Nephron (organoid): ENCODE results near the gene PAX5.
A peak's percentile ranks its signal among the peaks of the same experiment; 100 is the strongest.

Experiments
- H3K27ac Mint-ChIP-seq, 3 experiments: 2 replicates each; pipeline ENCODE4 v1.8.0; 2020; ENCODE audit warnings: mixed read lengths in 3 of 3, mild to moderate bottlenecking in 2 of 3, moderate library complexity in 1 of 3
- H3K27me3 Mint-ChIP-seq: 2 replicates; pipeline ENCODE4 v1.8.0; 2021; ENCODE audit warnings: low read depth, mild to moderate bottlenecking, moderate library complexity, mixed read lengths
- H3K36me3 Mint-ChIP-seq: 2 replicates; pipeline ENCODE4 v1.8.0; 2020; ENCODE audit warnings: low read depth, mixed read lengths
- H3K4me1 Mint-ChIP-seq: 2 replicates; pipeline ENCODE4 v1.8.0; 2020; ENCODE audit warnings: mixed read lengths
- H3K4me3 Mint-ChIP-seq, 3 experiments: 2 replicates each; pipeline ENCODE4 v1.8.0; 2020; ENCODE audit warnings: mild to moderate bottlenecking in 3 of 3, mixed read lengths in 3 of 3, moderate library complexity in 2 of 3
- H3K9me3 Mint-ChIP-seq: 2 replicates; pipeline ENCODE4 v1.8.0; 2020; ENCODE audit warnings: mixed read lengths
- CTCF ChIP-seq, 3 experiments: fragments of 200-600 bp; sonication (generic); IDR thresholded peaks; one replicate each; pipeline ENCODE4 v1.5.0; 2021; ENCODE audit warnings: antibody characterized with exemption in 3 of 3; ENCODE audit not compliant: unreplicated experiment in 3 of 3

PAX5 gene

GRCh38 chr9:36845844-36846243, 188.2 kb downstream of the PAX5 start:
- no peaks in the 10 kb centered on the region for H3K36me3 Mint-ChIP-seq
- H3K9me3 Mint-ChIP-seq: no peaks in the 10 kb centered on the region
- H3K4me1 Mint-ChIP-seq: peaks cover 23% of the 10 kb centered on the region
- H3K27me3 Mint-ChIP-seq: peaks cover 53% of the 10 kb centered on the region
- H3K27ac Mint-ChIP-seq: no peak overlapping the region
- TF ChIP-seq CTCF (IDR thresholded peaks at IDR 0.05; ENCODE audit: unreplicated experiment in 3 of 3): no peak
- H3K4me3 Mint-ChIP-seq: no peak overlapping the region

- Mint-ChIP-seq H3K9me3 (no peaks in the 10 kb centered on the region), H3K4me1 (peaks cover 26% of the 10 kb centered on the region), H3K36me3 (no peaks in the 10 kb centered on the region), H3K27me3 (peaks cover 47% of the 10 kb centered on the region), H3K27ac (no peak overlapping the region), H3K4me3 (no peak overlapping the region)
- no peak for TF ChIP-seq CTCF (IDR thresholded peaks at IDR 0.05; ENCODE audit: unreplicated experiment in 3 of 3)
Observed at GRCh38 chr9:36844961-36845360, 189.1 kb downstream of the PAX5 start.

DNA sequence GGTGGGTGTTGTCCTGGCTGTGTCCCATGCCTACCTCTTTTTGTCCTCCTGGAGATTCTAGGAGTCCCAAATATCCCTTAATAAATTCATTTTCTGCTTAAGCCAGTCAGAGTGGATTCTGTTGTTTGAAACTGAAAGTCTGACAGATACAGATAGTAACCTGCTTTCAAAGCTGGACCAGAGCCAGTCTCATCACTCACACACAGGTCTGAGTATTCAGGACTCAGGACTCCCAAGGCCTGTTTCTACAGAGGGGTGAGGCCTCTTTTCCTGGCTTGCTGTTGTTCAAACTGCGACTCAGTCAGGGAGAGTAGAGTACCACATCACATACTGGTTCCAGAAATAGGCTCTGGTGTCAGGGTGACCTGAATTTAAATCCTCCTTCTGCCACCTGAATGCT, 190.1 kb downstream of the PAX5 start:
- Mint-ChIP-seq H3K27ac (no peak overlapping the region), H3K27me3 (peaks cover 39% of the 10 kb centered on the region), H3K36me3 (no peaks in the 10 kb centered on the region), H3K4me1 (peaks cover 21% of the 10 kb centered on the region), H3K9me3 (no peaks in the 10 kb centered on the region), H3K4me3 (no peak overlapping the region)
- no peak for TF ChIP-seq CTCF (IDR thresholded peaks at IDR 0.05; ENCODE audit: unreplicated experiment in 3 of 3)

DNA sequence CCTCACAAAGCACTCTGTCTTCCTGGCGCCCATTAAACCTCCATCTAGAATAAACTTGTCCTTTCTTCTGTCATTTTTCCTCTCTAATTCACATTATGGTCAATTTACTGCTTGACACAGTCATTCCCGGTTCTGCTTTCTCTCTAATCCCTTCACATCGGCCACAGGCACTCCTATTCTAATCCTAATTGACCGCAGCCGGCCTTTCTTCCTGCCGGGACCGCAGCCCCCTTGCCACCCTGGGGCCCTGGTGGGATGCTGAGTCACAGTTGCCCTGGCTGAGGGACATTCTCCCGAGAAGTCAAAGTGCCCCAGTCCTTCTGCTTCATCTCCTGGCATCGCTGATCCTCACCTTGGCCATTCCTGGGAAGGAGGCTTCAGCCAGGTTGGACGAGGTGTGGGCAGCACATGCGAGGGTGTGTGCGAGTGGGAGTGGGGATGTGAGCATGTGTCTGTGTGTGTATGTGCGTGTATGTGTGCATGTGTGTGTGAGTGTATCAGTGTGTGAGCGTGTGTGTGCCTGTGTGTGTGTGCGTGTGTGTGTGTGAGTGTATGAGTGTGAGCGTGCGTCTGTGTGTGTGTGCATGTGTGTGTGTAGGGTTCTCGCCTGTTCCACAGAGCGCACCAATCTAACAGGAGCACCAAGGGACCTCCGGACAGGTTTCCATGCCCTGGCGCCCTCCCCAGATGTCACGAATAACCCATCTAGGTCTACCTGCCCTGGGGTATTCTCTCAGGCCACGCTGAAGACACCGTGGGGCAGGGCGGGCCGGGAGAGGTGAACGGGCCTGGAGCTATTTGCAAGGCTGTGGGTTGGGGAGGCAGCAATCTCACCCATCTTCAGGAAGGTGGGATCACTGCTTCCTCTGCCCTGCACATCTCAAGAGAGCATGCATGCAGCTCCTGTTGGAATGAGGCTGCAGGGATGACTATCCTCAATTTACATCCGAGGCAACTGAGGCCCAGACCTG, 191.2 kb downstream of the PAX5 start:
- Mint-ChIP-seq H3K27ac (no peak overlapping the region), H3K4me1 (peaks cover 11% of the 10 kb centered on the region), H3K36me3 (no peaks in the 10 kb centered on the region), H3K27me3 (peaks cover 30% of the 10 kb centered on the region), H3K9me3 (no peaks in the 10 kb centered on the region), H3K4me3 (no peak overlapping the region)
- TF ChIP-seq CTCF (IDR thresholded peaks at IDR 0.05; ENCODE audit: unreplicated experiment in 3 of 3): no peak

DNA sequence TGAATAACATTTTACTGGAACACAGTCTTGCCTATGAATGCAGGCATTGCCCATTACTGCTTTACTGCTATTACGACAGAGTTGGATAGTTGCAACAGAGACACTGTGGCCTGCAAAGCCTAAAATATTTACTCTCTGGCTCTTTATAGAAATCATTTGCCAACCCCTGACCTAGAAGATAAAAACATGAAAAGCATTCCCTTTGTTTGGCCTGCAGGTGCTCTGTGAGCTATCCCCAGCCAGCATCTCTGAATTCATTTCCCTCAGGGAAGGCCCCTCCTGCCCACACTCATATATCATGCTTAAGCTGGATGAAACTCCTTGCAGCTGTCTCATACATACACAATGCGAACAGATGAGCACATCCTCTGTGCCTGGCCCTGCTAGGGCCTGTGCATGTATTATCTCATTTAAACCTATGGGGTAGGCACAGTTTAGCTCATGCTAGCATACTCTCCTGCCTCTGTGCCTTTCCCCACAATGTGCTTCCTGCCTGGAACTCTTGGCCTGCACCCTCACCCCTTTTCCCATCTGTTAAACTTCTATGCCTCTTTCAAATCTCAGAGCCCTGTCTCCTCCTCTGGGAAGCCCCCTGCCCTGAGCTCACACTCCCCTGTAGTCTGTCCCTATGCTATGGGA, 193.1 kb downstream of the PAX5 start:
- peaks cover 31% of the 10 kb centered on the region for H3K27me3 Mint-ChIP-seq
- no peak overlapping the region for H3K4me3 Mint-ChIP-seq
- TF ChIP-seq CTCF (IDR thresholded peaks at IDR 0.05; ENCODE audit: unreplicated experiment in 3 of 3): no peak
- no peaks in the 10 kb centered on the region for H3K9me3 Mint-ChIP-seq
- peaks cover 11% of the 10 kb centered on the region for H3K4me1 Mint-ChIP-seq
- no peaks in the 10 kb centered on the region for H3K36me3 Mint-ChIP-seq
- peak overlapping the region in 1 of 3 experiments; percentile 14 for H3K27ac Mint-ChIP-seq
